Activated T-cell treated with anti-CD3 and anti-CD28 coated beads, Interleukin-2, amount 50 U/mL, for 48 hours (primary cell): ENCODE results near the gene ZBTB38.

Experiments
- DNase-seq, 2 experiments: peaks; one replicate each; pipeline ENCODE4 v3.0.0-alpha.2; 2020

The ZBTB38 gene

DNA sequence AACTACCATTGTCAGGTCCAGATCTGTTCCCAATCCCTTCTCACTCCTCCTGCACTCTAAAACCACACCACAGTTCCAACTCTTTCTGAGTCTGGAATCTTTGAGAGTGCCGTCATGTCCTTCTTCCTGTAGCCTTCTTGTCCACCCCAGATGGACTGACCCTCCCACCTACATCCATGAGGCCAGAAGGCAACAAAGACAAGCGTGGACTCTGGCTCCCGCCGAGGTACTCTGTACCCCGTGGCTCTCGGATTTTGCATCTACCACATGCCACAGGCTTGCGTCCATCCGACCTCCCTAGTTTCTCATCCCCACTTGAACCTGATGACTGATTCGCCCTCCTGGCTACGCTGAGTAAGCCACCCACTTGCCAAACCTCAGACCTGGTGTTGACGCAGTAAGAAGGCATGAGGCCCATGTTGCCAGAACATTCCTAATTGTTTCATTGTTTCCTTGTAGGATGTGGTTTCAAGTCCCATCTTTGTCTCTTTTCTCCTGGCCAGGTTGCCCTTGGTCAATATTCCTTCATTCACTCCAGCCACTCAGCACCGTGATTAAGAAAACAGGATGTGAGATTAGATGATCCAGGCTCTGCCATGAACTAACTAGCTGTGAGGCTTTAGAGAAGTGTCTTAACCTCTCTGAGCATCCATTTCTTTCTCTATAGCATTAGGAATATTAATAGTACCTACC is 1.1 kb upstream of the ZBTB38 start:
- DNase-seq: no peak

DNA sequence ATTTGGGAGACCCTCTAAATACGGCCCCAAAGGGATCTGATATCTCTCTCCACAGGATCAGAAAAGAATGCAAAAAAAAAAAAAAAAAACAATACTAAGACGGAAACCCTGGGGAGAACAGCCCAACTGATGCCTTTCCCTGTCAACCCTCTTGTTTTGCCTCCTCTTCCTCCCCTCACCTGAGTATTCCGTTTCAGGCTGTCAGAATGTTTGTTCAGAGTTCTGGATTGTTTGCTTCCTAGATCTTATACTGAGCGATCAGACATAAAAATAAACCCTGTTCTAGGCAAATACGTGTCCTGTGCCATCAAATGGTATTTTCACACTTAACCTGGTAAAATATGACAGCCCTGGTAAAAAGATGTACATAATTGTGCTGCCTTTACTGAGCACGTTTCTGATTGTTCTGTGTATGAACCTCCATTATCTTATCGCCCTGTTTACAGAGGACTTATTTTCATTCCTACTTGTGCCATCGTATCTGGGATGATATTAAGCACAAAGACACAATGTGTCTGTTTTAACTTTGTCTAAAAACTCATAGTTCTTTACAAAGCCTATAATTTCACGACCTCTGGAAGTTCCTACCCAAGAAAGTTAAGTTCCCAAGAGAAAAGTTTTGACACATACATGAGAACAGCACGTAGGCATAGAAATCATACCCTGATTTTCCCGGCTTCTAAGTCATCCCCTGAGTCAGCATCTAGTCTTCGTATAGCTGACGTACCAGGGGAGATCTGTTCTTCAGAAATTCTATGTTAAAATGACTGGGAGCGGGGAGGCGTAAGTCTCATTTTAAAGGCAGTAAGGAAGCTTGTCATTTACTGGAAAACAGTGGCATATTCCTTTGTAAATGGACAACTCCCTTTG is 856 bp downstream of the ZBTB38 start:
- DNase-seq: no peak

DNA sequence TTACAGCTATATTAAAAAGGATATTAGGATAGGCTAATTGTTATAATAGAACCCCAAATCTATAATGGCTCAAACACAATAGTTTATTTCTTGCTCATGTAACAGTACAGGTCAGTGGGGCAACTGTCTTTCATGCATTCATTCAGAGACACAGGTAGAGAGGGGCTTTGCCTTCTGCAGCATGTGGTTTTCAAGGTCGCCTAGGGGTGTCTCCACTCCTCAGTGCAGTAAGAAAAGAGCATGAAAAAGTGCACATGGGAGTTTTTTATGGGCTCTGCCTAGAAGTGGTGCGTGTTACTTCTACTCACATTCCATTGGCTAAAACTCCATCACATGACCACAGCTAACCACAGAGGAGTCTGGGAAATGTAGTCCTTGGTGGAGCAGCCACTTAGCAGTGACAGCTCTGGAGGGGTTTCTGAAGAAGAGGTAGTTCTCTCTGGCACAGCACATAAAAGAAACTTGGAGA is 1.8 kb downstream of the ZBTB38 start:
- DNase-seq: peak; percentile 48 to 51

DNA sequence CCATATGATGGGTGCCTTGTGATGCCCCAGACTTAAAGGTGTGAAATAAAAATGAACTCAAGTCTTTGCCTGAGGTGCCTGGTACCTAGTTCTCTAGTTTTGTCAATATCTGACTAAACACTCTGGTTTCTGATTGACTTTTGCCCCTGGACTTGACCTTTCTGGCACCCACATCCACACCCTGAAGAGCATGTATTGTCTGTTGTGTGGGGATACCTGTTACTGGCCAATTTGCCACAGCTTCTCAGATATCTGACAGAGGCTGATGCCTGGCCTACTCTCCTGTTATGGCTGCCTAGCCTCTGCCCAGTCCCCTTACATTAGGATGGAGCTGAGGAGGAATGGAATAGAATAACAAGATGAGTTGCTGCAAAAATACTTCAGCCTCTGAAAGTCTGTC is 3.6 kb downstream of the ZBTB38 start:
- no peak for DNase-seq

DNA sequence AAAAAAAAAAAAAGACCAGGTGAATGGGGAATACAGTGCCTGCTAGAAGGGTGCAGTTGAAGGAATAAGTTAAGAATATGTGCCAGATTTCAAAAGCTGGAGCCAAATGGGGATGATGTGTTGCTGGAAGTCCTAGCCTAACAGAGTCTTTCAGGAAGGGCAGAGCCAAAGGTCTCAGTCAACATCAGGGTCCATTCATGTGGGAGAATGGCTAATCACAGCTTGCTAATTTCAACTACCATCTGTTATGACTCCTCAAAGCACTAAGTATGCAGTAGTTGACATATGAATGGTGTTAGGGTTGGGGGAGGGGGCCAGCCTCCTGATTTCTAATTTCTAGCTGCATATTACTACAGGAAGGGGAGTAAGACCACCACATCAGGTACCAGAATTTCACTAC is 4.4 kb downstream of the ZBTB38 start:
- DNase-seq: no peak

DNA sequence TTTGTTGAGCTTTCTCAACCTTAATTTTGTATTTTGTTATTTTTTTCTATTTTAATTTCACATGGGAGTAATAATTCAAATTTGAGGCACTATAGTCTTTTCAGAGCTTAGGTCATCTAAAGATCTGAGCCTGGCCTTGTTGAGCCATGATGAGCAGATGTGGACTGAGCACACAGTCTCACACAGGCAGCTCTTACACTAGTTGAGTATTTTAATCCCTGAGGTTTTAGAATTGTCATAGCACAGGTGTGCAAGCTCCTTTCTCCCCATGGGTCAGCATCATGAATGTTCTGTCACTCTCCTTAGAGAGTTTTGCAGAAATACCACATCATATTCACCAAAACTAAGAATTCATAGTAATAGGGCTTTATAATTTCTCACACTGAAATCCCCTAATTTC is 4.9 kb downstream of the ZBTB38 start:
- no peak for DNase-seq

DNA sequence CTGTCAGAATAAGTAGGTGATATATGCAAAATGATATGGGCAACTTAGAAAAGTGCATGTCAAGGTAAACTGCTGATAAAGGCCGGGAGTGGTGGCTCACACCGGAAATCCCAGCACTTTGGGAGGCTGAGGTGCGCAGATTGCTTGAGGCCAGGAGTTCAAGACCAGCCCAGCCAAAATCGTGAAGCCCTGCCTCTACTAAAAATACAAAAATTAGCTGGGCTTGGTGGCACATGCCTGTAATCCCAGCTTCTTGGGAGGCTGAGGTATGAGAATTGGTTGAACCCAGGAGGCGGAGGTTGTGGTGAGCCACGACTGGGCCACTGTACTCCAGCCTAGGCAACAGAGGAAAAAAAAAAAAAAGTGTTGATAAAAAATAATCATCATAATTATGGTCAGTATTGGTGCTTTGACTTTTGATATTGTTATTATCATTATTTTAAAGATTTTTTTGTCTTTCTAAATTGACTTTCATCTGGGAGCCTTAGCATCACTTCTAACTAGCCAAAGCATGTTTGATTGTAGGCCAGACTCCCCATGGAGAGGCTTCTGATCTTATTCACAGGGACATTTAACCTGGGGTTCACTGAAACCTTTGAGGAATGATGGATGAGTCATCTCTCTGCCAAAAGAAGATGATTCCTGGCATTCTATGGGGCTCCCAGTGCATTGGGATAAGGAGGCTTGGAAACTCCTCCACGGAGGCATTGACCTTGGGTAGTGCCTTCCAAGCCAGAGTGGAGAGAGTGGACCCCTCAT is 5.6 kb downstream of the ZBTB38 start:
- no peak for DNase-seq

DNA sequence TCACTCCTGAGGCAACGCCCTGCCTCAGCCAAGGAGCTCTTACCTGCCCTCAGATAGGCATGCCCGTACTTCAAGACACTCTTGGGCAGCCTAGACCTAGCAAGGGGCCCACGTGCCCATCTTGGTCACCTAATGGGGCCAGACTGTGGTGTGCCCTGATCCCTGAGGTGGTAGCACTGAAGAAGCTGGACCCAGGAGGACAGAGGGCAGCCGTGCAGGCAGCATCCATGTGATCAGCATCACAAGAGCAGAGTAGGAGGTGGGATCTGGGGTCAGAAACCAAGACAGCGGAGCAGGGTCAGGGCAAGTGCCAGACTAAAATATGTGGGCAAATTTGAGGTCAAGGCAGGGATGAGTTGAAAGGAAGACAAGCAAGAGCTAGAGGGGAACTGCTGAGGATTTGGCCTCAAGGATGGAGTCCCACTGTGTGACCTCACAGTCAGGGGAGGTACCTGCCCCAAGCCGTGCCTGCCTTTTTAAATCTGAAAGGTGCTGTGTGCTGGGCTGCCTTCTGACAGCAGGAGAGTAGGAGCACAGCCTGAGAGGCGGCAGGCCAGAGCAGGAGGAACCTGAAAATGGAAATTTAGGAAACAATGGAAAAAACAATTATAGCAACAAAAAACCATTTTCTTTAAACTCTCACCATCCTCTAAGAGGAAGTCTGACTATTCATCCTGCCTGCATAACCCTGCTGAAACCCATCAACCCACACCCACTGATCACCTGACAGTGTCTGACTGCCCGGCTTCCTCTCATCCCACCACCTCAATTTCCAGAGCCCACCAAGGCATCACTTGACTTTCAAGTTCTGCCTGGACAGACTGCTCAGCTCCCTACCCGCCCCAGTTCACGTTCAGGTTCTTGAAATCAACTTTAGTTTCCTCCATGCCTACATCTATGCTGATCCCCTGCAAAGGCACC is 7.3 kb downstream of the ZBTB38 start:
- DNase-seq: no peak

DNA sequence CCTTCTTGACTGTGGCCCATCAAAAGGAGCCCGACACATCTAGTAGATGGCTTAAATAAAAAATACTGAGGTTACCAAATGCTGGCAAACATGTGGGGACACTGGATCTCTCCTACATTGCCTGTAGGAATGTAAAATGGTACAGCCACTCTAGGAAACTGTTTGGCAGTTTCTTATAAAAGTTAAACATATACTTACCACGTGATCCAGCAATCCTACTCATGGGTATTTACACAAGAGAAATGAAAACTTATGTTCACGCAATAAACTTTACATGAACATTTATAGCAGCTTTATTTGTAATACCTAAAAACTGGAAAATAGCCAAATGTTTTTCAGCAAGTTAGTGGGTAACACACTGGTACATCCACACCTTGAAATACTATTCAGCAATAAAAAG is 9.1 kb downstream of the ZBTB38 start:
- no peak for DNase-seq

DNA sequence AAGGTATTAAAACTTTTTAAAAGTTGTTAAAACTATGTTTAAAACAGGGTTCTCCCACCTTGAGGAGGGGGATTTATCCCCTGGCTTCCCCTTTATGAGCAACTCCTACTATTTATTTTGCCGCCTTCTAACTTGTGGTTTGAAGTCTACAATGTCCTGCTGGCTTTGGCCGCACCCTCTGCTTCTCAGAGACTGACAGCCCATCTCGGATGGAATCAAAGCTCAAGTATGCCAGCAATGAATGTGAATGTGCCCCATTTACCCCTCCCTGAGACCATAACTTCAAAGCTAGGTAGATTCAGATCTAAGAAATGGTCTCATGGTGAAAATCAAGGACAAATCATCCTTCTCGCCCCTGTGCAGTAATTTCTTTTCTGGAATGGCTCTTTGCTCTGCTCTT is 10.3 kb downstream of the ZBTB38 start:
- no peak for DNase-seq

DNA sequence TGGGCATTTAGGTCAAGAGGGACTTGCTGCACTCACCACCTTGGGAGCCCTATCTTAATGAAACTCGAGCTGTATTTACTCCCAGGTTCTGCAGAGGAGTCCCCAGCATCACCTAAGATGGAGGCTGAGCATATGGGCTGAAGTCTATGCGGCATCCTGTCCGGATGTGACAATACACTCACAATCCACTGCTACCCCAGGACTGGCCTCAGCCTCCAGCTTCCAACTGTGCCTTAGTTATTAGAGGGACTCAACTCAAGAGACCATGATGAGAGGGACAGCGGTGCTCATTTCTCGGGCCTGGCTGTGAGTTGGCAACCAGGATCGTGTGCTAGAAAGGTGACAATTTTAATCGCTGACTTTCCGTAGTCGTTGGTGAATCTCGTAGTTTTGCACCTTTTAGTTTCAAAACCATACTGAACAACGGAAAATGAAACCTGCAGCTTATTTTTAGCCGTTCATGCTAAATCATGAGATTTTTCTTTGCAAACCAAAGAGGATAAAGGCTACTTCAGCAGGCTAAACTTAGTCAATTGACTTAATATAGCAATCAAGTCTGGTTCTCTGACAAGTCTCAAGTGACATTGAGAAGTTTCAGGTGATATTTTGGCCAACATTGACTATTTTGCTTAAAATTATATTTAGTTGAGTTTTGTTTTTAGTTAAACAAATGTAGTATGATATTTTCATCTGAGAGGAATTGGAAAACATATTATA is 11.1 kb downstream of the ZBTB38 start:
- peak; percentile 45 to 56 for DNase-seq

DNA sequence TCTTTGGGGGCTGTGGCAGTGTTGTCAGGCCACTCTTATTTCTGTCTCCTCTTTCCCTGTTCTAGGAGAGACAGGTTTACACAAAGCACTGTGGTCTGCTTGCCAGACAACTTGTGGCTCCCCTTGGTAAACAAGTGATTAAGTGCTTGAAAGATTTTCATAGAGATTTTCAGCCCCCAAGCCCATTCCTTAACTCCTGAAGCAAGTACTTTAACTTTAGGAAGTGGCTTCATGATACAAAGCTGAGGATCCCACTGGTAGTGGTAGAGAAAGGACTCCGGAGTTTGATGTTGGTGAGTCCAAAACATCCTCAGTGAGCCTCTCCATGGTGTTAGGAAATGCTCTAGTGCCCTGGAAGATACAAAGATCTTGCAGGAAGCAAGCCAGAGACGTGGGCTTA is 12.0 kb downstream of the ZBTB38 start:
- DNase-seq: no peak

DNA sequence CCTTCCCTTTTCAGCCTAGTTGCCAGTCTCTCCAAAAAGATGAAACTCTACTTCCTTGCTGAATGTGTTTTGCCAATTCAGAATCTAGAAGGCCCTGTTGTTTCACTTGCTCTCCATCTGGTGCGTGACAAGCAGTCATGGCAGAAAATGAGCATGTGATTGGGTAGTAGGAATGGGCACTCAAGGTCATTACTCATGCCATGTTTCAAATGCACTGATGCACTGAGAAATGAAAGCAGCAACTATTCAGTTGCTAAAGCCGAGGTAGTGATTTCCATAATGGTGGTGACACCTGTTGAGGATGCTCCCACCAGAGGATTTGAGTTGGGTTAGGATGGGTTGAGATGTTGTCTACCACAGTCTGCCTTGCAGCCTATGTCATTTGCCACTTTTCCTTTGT is 12.7 kb downstream of the ZBTB38 start:
- DNase-seq: no peak

DNA sequence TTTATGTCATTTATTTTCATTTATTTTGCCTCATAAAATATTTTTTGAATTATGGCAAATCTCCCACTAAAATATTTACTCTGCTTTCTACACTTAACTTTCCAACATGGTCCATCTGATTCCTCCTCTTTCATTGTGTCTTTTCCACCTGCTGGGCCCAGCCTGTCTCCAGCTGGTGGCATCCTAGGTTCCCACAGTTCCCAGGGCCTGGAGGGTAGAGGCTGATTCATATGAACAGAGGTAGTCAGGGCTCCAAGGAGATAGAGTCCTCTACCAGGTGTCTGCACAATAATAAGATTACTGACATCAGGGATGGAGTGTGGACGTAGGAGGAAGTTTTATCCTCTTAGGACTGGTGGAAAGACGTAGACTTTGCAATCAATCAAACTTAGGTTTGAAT is 14.3 kb downstream of the ZBTB38 start:
- DNase-seq: no peak

DNA sequence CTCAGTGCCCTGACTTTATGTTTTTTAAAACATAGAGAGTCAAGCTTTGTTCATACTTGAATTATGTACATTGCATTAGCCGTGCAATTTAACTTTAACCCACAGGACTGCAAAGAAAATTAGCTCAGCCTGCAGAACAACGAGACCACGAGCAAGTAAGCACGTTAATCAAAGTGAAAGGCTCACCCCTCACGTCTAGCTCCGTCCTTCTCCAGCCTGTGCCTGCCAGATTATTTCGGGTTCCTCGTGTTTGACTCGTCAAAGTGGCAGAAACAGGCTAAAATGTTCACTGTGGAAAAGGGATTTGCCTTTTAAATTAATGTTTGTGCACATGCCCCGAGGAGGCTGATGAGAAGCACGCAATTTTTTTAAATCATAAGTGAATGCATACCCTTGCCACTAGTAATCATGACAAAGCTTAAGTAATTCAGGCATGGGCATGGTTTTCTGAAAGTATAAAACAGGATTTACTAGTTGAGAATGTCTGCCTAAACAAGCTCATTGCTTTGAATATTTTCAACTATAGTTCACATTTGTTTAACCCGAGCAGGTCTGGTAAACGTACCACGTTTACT is 15.3 kb downstream of the ZBTB38 start:
- DNase-seq: no peak

DNA sequence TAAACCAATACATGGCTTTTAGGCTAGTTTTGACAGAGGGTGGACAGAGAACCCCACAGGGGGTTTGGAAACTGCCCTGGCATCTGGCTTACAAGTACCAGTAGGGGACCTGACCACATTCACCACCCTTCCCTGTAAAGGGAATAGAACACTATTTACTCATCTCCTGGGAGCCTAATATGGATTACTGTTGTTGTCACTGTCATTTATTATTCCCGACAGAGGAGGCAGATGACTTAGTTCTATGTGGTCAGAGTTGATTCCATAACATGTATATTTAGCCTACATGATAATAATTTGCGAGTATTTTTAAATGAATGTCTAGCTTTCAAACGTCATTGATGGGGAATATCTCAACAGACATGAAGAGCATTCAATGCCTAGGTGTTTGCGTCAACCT is 15.9 kb downstream of the ZBTB38 start:
- no peak for DNase-seq

DNA sequence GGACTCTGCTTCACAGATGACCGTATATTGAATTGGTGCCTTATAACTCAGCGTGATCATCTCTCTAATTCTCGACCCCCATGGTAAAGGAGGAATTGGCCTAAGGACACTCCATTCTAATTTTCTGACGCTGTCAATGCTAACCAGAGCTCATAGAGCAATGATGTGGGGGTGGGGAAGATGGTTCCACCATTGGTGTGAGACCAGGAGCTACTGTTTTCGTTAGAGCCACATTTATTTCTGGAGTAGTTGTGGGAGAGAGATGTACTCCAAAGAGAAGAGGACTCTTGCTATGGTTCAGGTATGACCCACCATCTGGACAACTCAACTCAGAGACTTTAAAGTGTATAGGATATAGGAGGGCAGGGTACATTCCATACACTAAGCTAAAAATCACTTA is 16.3 kb downstream of the ZBTB38 start:
- DNase-seq: no peak

DNA sequence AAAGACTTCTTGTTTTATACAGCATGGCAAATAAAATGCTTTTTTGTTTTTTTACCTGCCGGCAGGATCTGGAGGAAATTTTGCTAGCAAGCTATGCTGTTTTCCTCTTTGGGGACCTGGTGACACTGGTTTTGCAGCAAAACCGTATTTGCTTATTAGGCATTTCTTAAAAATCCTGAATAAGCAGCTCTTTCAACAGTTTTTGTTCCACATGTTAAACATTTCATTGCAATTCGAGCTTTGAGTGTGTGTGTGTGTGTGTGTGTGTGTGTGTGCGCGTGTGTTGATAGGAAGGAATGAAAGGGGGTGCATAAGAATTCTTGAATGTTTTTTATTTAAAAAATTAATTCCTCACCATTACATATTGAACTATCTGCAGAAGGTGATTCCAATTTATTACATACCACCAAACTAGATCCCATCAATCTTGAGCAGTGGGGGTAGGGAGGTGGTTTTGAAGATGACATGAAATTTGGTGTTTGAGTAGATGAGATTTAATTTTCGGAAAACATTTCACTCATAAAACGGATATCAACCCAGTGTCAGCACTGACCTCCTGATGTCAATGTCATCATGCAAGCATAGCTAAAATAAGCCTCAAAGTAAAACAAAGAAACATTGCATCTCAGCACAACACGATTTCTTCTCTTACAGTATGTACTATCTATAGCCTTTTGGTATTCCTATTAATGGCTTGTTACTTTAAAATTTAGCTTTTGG is 17.3 kb downstream of the ZBTB38 start:
- DNase-seq: no peak

DNA sequence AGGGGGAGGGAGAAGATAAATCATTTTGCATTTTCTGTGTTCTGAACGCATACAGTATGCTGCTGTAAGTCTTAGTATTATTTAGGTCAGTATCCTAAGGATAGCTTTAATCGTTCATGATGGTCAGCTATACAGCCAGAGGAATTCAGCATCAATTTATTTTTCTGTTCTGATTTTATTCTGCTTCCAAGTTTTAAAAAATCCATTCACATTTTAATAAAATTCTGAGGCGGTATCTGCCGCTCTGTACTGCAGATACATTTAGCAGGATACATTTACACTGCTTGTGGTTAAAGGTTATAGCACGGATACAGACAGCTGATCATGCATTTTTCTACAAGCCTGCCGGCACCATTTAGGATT is 17.8 kb downstream of the ZBTB38 start:
- no peak for DNase-seq

DNA sequence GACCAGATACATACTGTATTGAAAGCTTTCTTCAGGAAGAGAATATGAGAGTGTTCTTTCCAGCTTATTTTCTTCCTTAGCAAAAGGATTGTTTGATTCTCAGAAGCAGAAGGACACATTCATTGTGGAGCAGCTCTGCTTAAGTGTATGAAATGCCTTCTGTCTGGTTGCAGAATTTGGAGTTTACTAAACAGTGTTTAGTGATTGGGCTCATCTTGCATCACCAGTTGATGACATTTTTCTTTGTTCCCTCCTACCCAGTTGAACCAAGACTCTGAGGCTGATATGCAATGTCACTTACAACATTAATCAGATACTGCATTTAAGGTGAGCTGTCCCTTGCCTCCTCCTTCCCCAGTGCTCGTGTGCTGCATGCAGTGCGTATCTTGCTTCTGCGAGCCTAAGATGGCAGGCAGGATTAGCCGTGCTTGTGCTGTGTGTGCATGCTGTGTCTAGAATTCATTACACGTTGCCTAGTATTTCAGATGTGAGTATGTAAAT is 18.4 kb downstream of the ZBTB38 start:
- no peak for DNase-seq

DNA sequence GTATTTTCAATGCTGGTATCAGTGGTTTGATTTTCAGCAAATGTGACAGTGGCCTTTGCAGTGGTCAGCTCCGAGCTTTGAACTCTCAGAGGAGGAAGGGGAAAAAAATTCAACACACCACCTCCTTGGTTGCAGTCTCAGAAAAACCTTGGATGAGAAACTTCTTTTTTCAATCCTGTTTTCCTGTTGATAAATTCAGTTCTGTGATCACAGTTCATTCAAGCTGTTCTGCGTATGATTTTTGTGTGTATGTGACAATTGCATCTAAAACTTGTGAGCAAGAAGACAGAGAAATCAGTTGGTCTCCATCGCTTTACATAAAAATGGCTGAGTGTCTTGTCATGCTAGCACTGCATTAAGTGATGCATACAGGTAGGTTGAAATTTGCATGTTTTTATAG is 19.2 kb downstream of the ZBTB38 start:
- DNase-seq: no peak
